Left lung (tissue), 10 donors: Measurements from ENCODE around the gene BCL11A. TPM values are rescaled to one million over a fixed set of nuclear protein-coding genes. Genes with fewer than 3 reads are reported as not detected.

Experiments
- ATAC-seq: fragments of 200-7000 bp; cut with Tn5 transposase; one replicate; pipeline ENCODE4 v1.9.1; 2020; ENCODE audit warnings: moderate library complexity
- DNase-seq, 4 donors: peaks; one replicate each; pipeline ENCODE4 v3.0.0-alpha.2; 2013 to 2020
- H3K27ac ChIP-seq, 2 donors: fragments of 200-600 bp; sonication (generic) in 1 of 2; one replicate each; pipeline versions ENCODE4 v1.5.0 to v1.8.0; 2020 to 2021
- H3K27me3 ChIP-seq, 2 donors: fragments of 200-600 bp; sonication (generic) in 1 of 2; one replicate each; pipeline versions ENCODE4 v1.5.0 to v1.8.0; 2020 to 2021
- H3K36me3 ChIP-seq, 2 donors: fragments of 200-600 bp; sonication (generic) in 1 of 2; one replicate each; pipeline versions ENCODE4 v1.5.0 to v1.8.0; 2020 to 2021
- H3K4me1 ChIP-seq, 2 donors: fragments of 200-600 bp; one replicate each; pipeline ENCODE4 v1.8.0; 2021
- H3K4me3 ChIP-seq, 2 donors: fragments of 200-600 bp; sonication (generic) in 1 of 2; one replicate each; pipeline versions ENCODE4 v1.5.0 to v1.8.0; 2020 to 2021; ENCODE audit warnings: mild to moderate bottlenecking in 1 of 2
- H3K9me3 ChIP-seq, 2 donors: fragments of 200-600 bp; sonication (generic) in 1 of 2; one replicate each; pipeline versions ENCODE4 v1.5.0 to v1.8.0; 2020 to 2021
- CTCF ChIP-seq, 2 donors: fragments of 200-600 bp; sonication (generic) in 1 of 2; IDR thresholded peaks; one replicate each; pipeline versions ENCODE4 v1.5.0 to v1.8.0; 2021; ENCODE audit warnings: antibody characterized with exemption in 2 of 2
- intact Hi-C, 2 donors: fragments of 100-400 bp; cut with DNase I; formaldehyde crosslinking; loops; one replicate each; pipeline versions ENCODE4 v1.11.2 to v1.14.2; 2022
- polyA plus RNA-seq, 6 donors: library from polyadenylated mRNA; unstranded; fragments of 120-200 nt; gene quantifications; one replicate each; pipeline ENCODE4 v1.2.1, GENCODE V29; 2013; ENCODE audit not compliant: insufficient read length in 6 of 6
- total RNA-seq, 2 donors: library from RNA; stranded (reverse); fragmentation: NEBNext Ultra II Directional; extraction: Animal tissue kit (Norgen Biotek cat#: 25700); gene quantifications; one replicate each; pipeline ENCODE4 v1.2.1, GENCODE V29; 2021
- donor health status: DM: no; HTN: yes; CAD: no.
- donor health status: DM: no; HTN: no; CAD: no.

BCL11A gene
- total and polyA plus RNA-seq, 8 donors = 4.0 to 33.5 (median 24.9) TPM

GRCh38 chr2:60459851-60460250 lies 93.6 kb downstream of the BCL11A start:
- TF ChIP-seq CTCF (IDR thresholded peaks at IDR 0.05) = no peak

GRCh38 chr2:60456115-60456770 lies 97.2 kb downstream of the BCL11A start:
- no peak for TF ChIP-seq CTCF (IDR thresholded peaks at IDR 0.05)

More at GRCh38 chr2:60459851-60460250, 93.6 kb downstream of the BCL11A start:
- H3K4me1 ChIP-seq = peaks cover 0 to 6% of the 10 kb centered on the region in 2 donors
- no peaks in the 10 kb centered on the region for H3K9me3 ChIP-seq
- ATAC-seq = no peak
- no peak overlapping the region for H3K4me3 ChIP-seq
- H3K36me3 ChIP-seq = peaks cover 0 to 5% of the 10 kb centered on the region in 2 donors
- intact Hi-C loops = no loop called here
- no peak overlapping the region for H3K27ac ChIP-seq
- no peaks in the 10 kb centered on the region for H3K27me3 ChIP-seq
- DNase-seq = no peak

GRCh38 chr2:60453872-60454271 lies 99.6 kb downstream of the BCL11A start:
- DNase-seq = no peak
- Histone ChIP-seq H3K27me3 (no peaks in the 10 kb centered on the region), H3K4me1 (no peaks in the 10 kb centered on the region), H3K36me3 (no peaks in the 10 kb centered on the region), H3K27ac (no peak overlapping the region), H3K9me3 (no peaks in the 10 kb centered on the region), H3K4me3 (no peak overlapping the region)
- ATAC-seq = no peak
- TF ChIP-seq CTCF (IDR thresholded peaks at IDR 0.05) = no peak
- intact Hi-C loops = no loop called here

More at GRCh38 chr2:60456115-60456770, 97.2 kb downstream of the BCL11A start:
- intact Hi-C loops = no loop called here
- no peaks in the 10 kb centered on the region for H3K27me3 ChIP-seq
- H3K36me3 ChIP-seq = peaks cover 0 to 5% of the 10 kb centered on the region in 2 donors
- ATAC-seq (no peak), DNase-seq (no peak)
- H3K9me3 ChIP-seq = no peaks in the 10 kb centered on the region
- no peak overlapping the region for H3K4me3 ChIP-seq
- H3K27ac ChIP-seq = no peak overlapping the region
- peaks cover 0 to 6% of the 10 kb centered on the region in 2 donors for H3K4me1 ChIP-seq

- H3K4me1 ChIP-seq = no peaks in the 10 kb centered on the region
- H3K4me3 ChIP-seq = no peak overlapping the region
- DNase-seq (no peak), ATAC-seq (no peak)
- H3K27ac ChIP-seq = no peak overlapping the region
- no peaks in the 10 kb centered on the region for H3K27me3 ChIP-seq
- intact Hi-C loops = no loop called here
- H3K36me3 ChIP-seq = no peaks in the 10 kb centered on the region
- no peaks in the 10 kb centered on the region for H3K9me3 ChIP-seq
- TF ChIP-seq CTCF (IDR thresholded peaks at IDR 0.05) = no peak
Measured at GRCh38 chr2:60453301-60453700, 100.2 kb downstream of the BCL11A start.

GRCh38 chr2:60450488-60450887 lies 103.0 kb downstream of the BCL11A start:
- ATAC-seq = no peak

More at GRCh38 chr2:60450488-60450887, 103.0 kb downstream of the BCL11A start:
- DNase-seq = no peak
- no peak for TF ChIP-seq CTCF (IDR thresholded peaks at IDR 0.05)
- no peak overlapping the region for H3K4me3 ChIP-seq
- H3K36me3 ChIP-seq = no peaks in the 10 kb centered on the region
- intact Hi-C loops = no loop called here
- H3K4me1 ChIP-seq = no peaks in the 10 kb centered on the region
- no peaks in the 10 kb centered on the region for H3K9me3 ChIP-seq
- no peaks in the 10 kb centered on the region for H3K27me3 ChIP-seq
- H3K27ac ChIP-seq = no peak overlapping the region
